Measurements from ENCODE around the gene EPC2. TPM values are rescaled to one million over a fixed set of nuclear protein-coding genes. Genes with fewer than 3 reads are reported as not detected.
"Not testable (repeated sequence)": the region's sequence is repeated elsewhere in the genome, so short reads cannot be mapped to it uniquely, and the experiment has no call there.

The EPC2 gene
- total RNA-seq, 1 donor from 2014 or later: 24.2 TPM

- intact Hi-C loops (cut with micrococcal nuclease): no loop called here
- ATAC-seq (no peak), DNase-seq (no peak)
These were observed 22.0 kb downstream of the EPC2 start for GRCh38 chr2:148666555-148666954.

DNA sequence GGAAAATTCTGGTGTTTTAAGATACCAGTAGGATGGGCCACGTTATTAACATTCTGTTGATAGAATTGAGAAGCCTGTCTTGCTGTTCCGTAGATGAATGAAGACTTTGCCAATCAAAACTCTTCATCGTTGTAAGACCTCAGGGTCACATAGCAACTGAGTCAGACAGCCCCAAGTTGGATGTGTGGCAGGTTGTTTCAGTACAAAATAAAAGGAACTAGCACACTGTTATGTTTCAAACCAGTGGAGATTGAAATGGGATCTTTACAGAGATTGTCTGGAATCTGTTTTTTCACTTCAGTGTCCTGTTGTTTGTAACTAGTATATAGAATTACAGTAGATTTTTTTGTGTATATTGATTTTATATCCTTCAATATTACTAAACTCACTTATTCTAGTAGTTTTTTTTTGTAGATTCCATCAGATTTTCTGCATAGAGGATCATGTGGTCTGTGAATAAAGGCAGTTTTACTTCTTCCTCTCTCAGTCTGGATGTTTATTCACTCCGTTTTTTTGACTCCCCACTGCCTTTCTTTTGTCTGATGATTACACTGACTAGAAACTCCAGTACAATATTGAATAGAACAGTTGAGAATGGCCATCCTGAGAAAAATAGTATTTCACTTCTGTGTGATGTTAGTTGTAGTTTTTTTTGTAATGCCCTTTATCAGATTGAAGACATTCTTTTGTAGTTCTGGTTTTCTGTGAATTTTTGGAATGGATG, 22.7 kb downstream of the EPC2 start:
- intact Hi-C loops (cut with micrococcal nuclease): no loop called here
- no peak for ATAC-seq
- no peak for DNase-seq

DNA sequence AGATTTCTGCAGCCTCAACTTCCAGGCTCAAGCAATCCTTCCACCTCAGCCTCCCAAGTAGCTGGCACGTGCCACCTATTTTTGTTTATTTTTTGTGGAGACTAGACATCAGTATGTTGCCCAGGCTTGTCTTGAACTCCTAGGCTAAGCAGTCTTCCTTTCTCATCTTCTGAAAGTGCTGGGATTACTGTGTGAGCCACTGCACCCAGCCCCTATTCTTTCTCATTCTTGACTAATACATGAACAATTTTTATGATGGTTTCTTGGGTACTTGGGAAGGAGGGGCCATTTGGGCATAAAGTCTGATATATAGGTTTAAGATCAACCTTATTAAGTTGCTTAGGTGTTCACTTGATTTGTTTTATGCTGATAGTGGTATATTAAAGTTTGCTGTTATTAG, 26.2 kb downstream of the EPC2 start:
- intact Hi-C loops (cut with micrococcal nuclease): no loop called here
- DNase-seq (no peak), ATAC-seq (no peak)

DNA sequence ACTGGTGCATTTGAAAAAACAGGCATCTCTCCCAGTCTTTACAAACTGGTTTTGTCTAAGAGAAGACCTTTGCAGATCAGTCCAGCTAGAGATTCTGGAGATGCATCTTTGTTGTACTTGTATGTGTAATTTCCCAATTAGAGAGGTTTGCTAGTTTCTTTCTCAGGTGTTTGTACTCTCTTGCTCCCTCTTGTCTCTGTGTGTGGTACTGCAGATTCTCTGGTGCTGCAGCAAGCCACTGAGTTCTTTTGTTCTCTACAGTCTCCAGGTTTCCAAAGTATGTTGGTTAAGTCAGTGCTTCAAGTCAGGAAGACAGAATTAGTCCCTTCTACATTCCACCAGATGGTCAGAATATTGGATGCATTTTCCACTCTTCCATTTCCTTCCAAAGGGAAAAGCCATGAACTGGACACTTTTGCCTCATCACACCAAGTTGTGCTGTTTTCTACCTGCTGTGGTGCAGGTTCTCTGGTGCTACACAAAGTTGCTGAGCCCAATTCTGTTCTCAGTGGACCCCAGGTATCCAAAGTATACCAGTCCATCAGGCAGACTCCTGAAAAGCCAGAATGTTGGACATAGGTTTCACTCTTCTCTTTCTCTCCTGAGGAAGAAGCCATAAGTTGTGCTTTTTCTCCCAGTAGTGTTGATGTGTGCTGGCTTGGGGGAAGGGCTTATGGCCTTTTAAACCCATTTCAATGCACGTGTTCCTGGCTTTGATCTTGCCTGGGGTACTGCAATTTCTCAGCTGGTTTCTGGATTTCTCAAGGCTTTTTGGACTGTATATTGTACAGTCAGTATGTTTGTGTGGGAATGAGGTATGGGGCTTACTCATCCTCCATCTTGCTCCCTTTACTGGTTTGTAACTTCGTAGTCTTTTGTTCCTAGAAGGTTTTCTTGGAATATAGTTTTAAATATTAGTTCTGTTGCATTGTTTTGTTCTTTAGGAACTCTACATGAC, 29.8 kb downstream of the EPC2 start:
- DNase-seq (no peak), ATAC-seq (no peak)
- intact Hi-C loops (cut with micrococcal nuclease): no loop called here

DNA sequence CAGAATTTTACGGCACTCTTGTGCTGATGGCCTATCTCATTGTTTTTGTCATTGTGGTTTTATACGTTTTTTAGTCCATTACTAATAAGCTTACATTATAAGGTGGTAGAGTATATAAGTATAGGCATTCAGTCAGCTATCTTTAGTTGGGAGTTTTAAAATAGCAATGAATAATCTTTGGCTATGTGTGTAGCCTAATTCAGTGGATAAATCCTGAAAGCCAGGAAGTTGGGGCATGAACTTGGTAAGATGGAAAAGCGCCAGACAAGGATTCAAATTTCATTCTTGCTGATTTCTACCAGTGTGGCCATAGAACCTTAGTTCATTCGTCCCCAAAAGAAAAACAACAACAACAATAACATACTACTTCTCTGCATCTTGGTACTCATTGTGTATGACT, 31.2 kb downstream of the EPC2 start:
- intact Hi-C loops (cut with micrococcal nuclease): no loop called here
- no peak for ATAC-seq

DNA sequence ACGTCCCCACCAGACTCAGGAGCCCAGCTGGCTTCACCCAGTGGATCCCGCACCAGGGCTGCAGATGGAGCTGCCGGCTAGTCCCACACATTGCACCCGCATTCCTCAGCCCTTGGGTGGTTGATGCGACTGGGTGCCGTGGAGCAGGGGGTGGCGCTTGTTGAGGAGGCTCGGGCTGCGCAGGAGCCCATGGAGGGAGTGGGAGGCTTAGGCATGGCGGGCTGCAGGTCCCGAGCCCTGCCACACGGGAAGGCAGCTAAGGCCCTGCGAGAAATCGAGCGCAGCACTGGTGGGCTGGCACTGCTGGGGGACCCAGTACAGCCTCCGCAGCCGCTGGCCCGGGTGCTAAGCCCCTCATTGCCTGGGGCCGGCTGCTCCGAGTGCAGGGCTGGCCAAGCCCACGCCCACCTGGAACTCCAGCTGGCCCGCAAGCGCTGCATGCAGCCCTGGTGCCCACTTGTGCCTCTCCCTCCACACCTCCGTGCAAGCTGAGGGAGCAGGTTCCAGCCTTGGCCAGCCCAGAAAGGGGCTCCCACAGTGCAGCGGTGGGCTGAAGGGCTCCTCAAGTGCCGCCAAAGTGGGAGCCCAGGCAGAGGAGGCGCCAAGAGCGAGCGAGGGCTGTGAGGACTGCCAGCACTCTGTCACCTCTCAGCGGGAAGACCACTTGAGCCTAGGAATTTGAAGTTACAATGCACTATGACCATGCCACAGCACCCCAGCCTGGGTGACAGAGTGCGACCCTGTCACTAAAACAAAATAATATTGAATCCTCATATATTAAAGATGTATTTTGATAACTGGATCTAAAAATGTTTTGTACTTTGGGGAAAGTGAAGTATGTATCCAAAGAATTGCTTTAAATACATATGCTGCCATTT, 34.0 kb downstream of the EPC2 start:
- intact Hi-C loops (cut with micrococcal nuclease); DNase-seq: not testable (repeated sequence)
- peak; percentile 44 for ATAC-seq

More for the DNA sequence above, 31.2 kb downstream of the EPC2 start:
- DNase-seq: no peak

GRCh38 chr2:148680462-148680861, 35.9 kb downstream of the EPC2 start:
- intact Hi-C loops (cut with micrococcal nuclease): no loop called here
- no peak for ATAC-seq

GRCh38 chr2:148681443-148681842, 36.9 kb downstream of the EPC2 start:
- intact Hi-C loops (cut with micrococcal nuclease): no loop called here
- no peak for ATAC-seq
- DNase-seq: no peak

More at GRCh38 chr2:148680462-148680861, 35.9 kb downstream of the EPC2 start:
- no peak for DNase-seq

- DNase-seq; ATAC-seq; intact Hi-C loops (cut with micrococcal nuclease): not testable (repeated sequence)
These were observed 37.3 kb downstream of the EPC2 start for GRCh38 chr2:148681862-148682261.

- DNase-seq: no peak
- no peak for ATAC-seq
These were observed 40.0 kb downstream of the EPC2 start for GRCh38 chr2:148684507-148684906.

GRCh38 chr2:148687543-148687942, 43.0 kb downstream of the EPC2 start:
- ATAC-seq (no peak), DNase-seq (no peak)
- intact Hi-C loops (cut with micrococcal nuclease): no loop called here

More at GRCh38 chr2:148684507-148684906, 40.0 kb downstream of the EPC2 start:
- intact Hi-C loops (cut with micrococcal nuclease): no loop called here

- intact Hi-C loops (cut with micrococcal nuclease); ATAC-seq: not testable (repeated sequence)
These were observed 43.5 kb downstream of the EPC2 start for GRCh38 chr2:148688011-148688410.

GRCh38 chr2:148696985-148697384, 52.4 kb downstream of the EPC2 start:
- intact Hi-C loops (cut with micrococcal nuclease): no loop called here
- no peak for DNase-seq
- no peak for ATAC-seq

More at GRCh38 chr2:148688011-148688410, 43.5 kb downstream of the EPC2 start:
- not testable (repeated sequence) for DNase-seq

DNA sequence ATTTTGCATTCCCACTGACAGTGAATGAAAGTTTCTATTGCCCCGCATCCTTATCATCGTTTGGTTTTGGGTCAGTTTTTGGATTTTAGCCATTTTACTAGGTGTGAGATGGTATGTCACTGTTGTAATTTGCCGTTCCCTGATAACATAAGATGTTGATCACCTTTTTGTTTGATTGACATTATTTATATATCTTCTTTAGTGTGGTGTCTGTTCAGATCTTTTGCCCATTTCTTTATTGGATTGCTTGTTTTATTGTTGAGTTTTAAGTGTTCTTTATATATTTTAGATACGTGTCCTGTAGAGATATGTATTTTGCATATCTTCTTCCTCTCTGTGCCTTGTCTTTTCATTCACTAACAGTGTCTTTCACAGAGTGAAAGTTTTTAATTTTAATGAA, 55.3 kb downstream of the EPC2 start:
- intact Hi-C loops (cut with micrococcal nuclease): no loop called here
- ATAC-seq (no peak), DNase-seq (no peak)

DNA sequence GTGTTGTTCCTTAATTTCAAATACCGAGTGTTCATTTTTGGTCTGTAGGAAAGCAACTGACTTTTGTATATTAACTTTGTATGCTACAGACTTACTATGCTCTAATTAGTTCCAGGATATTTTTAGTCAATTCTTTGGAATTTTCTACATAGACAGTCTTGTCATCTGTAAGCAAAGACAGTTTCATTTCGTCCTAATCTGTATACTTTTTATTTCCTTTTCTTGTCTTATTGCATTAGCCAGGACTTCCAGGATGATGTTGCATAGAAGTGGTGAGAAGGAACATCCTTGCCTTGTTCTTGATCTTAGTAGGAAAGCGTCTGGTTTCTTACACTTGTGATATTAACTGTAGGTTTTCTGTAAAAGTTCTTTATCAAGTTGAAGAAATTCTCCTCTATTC, 56.5 kb downstream of the EPC2 start:
- intact Hi-C loops (cut with micrococcal nuclease): no loop called here
- DNase-seq (no peak), ATAC-seq (no peak)

DNA sequence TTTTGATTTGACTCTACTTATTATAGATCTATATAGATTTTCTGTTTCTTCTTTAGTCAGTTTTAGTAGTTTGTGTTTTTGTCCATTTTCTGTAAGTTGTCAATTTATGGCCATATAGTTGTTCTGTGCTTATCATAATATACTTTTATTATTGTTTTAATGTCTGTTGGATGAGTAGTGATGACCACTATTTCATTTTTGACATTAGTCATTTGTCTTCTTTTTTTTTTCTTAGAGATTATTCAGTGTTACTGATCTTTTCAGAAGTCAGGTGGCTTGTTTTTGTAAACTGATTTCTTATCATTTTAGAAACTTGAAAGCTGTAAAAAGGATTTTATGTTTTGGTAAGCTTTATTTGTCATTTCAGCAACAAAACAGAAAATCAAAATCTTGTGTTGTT, 57.3 kb downstream of the EPC2 start:
- intact Hi-C loops (cut with micrococcal nuclease): no loop called here
- ATAC-seq (no peak), DNase-seq (no peak)

DNA sequence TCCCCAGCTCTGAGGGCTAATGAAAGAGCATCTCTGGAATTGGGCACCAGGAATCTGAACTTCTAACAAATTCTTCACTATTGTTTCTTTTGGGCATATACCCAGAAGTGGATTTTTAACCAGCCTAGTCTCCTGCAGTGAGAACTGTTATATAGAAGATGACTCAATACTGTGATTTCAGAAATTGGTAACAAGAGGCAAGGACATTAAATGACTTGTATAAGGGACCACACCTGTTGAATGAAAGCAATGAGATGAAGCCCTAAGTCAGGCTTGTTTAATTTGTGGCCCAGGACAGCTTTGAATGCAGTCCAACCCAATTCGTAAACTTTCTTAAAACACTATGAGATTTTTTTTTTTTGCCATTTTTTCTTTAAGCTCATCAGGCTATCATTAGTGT, 57.9 kb downstream of the EPC2 start:
- no peak for DNase-seq
- intact Hi-C loops (cut with micrococcal nuclease): no loop called here
- ATAC-seq: no peak

DNA sequence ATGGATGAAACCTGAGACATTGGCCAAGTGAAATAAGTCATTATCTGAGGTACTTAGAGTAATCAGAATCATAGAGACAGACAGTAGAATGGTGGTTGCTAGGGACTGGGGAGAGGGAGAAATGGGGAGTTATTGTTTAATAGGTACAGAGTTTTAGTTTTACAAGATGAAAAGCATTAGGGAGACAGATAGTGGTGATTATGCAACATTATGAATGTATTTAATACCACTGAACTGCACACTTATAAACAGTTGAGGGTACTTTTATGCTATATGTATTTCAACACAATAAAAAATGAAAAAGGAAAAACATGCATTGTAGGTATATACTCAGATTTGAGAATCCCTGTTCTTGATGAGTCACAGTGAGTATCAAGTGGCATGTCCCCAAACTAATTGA, 59.7 kb downstream of the EPC2 start:
- intact Hi-C loops (cut with micrococcal nuclease): no loop called here

GRCh38 chr2:148716378-148716920, 71.9 kb downstream of the EPC2 start:
- intact Hi-C loops (cut with micrococcal nuclease): no loop called here
- ATAC-seq (no peak), DNase-seq (no peak)

More for the DNA sequence above, 59.7 kb downstream of the EPC2 start:
- ATAC-seq (no peak), DNase-seq (no peak)
